HG03460 (cell line): ENCODE results near the gene MXI1.

Experiments
- ATAC-seq: cut with Tn5 transposase; IDR thresholded peaks from one replicate; pipeline ENCODE4 v1.9.1; 2021; ENCODE audit not compliant: unreplicated experiment

The MXI1 gene

DNA sequence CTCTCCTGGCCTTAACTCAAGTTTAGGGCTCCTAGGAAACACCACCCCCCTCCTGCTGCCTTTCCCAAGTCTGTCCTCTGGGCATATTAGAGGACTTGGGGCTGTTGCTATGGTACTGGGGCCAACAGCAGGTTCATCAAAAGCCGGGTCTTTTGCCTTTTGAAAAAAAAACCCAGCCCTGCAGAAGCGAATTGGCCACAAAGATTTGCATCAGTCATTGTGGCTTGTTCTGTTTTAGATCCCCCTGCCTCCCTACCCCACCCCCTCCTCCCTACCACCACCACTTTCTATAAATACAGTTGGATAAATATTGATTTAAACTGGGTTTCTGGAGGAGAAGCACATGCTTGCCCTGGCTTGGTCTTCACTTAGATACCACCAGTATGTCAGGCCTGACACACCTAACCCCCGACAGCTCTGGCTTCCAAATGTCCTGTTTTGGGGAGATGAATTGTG is 7.0 kb downstream of the MXI1 start:
- peak; percentile 25 for ATAC-seq

DNA sequence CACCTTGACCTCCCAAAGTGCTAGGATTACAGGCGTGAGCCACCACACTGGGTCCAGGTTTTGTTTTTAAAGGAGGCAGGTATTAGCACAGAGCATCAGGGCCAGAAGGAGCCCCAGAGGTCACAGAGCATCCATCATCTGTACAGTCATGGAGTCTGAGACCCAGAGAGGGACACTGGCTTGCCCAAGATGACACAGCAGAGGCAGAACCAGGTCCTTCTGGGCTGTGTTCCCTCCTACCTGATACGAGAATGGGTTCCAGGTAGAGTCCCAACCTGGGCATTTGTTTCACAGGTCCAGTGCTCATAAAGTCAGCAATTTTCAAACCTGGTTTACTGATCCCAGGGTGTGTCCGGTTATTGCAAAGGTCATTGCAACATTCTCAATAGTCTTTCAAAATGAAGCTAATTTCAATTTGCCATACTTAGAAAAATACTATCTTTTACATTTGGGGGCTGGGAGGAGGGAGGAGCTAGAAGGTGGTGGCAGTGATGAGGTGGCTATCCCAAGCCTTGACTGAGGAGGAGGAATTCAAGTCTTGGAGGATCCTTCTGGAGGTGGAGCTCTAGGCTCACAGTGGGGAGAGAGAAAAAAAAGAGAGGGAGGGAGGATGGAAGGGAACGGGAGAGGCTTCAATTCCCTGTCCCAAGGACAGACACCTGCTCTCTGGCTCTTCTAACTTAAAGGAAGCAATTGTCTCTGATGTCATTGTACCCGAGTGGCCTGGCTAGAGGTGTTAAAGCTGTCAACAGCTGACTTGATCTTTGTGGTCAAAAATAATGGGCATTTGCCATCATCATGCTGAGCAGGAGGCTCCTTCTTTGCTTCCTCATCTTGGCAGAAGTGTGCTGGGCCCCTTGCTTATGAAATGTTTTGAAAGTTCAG is 8.1 kb downstream of the MXI1 start:
- no peak for ATAC-seq

DNA sequence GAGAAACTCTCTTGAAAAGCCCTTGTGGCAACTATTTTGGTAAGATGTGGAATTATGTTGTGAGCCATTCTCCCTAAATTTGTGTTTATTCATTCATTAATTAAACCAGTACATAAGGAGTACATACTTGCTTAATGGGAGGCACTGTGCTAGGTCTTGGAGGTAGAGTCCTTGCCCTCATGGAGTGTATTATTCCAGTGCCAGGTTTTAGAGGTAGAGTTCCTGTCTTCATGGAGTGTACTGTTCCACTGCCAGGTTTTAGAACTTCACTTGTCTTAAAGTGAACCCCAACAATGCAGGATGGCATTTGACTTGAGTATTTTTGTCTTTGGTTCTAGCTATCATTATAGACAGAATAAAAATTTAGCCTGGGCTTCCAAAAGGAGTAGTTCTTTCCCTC is 8.8 kb downstream of the MXI1 start:
- no peak for ATAC-seq

DNA sequence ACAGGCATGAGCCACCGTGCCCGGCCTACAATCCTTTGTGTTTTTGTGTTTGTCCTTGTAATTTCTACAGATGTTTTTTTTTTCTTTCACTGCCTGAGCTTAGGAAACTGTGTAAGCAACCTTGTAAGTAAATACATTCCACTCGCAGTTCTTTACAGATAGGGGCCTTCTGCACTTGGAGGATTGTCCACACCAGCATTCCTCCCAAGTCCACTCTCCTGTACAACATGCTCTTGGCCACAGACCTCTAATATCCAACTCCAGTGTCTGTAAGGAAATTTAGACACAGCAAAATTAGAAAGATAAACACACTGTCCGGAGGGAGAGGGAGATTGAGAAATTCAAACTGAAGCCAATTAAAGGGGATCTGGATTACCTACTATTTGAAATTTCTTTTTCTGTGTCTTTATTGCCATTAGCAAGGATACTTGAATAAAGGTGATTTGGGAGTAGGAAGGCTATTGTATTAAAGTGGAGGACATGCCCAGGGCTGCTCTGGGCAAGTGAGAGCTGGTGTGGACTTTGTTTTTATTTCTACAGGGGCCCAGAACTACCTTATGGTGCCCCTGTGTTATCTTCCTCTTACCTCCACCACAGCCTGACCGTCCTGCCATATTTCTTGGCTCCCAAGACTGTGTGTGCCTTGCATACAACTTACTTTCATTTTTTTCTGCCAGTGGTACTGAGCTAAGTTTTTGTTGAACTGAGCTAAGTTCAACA is 9.7 kb downstream of the MXI1 start:
- no peak for ATAC-seq

DNA sequence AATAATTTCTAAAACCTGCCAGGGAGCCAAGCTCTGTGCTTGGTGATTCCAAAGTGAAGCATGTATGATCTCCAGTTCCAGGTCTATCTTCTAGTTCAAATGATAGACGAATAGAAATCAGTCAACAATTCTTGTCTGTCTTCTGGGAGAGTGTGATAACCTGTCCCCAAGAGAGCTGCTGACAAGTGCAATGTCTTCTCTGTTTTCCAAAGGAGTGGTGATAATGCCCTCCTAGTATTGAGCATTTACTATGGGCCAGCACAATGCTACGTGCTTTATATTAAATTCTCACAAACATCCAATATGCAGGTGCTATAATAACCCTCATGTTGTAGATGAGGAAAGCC is 10.2 kb downstream of the MXI1 start:
- ATAC-seq: no peak

DNA sequence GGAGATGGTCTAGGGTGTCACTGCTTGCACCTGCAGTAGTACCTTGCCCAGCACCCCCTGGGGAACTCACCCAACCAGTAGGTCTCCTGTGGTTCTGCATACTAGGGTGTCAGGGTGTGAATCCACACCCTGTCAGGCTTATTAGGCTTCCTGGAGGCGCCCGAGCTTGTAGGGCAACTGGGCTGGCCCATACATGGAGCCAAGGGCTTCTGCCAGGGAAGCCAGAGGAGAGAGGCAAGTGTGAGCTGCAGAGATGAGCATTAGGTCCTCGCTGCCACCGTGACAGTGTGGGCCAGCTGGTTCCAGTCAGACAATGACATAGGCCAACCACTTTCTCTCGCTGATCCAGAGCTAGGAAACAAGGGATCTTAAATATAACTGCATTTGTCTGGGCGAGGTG is 11.2 kb downstream of the MXI1 start:
- no peak for ATAC-seq

DNA sequence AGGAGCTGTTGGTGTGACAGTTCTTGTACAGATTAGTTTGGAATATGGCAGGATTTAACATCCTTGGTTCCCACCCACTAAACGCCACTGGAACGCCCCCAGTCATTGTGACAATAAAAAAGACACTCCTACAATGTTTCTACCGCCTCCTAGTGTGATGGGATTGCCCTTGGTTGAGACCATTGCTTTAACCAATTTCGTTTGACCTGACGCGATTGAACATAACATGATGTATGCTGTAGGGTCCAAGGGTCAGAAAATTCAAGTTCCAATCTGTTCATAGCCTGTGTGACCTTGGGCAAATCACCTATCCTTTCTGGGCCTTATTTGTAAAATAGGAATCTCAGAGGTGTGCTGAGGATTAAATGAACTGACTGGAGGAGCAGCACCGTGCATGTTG is 12.5 kb downstream of the MXI1 start:
- no peak for ATAC-seq

DNA sequence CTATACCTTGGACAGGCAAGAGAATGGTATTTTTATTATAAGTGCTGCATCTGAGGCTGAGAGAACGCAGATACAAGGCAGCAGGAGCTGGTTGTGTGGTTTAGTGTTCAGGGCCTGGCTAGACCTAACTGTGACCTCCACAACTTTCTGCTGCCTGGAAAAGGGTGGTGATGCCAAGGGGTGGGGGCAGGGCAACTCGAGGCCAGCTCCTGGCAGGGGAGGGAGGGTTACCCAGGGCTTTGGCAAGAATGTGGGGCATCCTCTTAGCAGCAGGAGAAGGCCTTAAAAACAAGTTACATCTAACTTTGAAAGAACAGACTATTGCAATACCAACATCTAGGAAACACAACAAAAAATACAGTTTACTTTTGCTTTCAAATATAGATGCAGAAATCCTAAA is 13.0 kb downstream of the MXI1 start:
- ATAC-seq: no peak

DNA sequence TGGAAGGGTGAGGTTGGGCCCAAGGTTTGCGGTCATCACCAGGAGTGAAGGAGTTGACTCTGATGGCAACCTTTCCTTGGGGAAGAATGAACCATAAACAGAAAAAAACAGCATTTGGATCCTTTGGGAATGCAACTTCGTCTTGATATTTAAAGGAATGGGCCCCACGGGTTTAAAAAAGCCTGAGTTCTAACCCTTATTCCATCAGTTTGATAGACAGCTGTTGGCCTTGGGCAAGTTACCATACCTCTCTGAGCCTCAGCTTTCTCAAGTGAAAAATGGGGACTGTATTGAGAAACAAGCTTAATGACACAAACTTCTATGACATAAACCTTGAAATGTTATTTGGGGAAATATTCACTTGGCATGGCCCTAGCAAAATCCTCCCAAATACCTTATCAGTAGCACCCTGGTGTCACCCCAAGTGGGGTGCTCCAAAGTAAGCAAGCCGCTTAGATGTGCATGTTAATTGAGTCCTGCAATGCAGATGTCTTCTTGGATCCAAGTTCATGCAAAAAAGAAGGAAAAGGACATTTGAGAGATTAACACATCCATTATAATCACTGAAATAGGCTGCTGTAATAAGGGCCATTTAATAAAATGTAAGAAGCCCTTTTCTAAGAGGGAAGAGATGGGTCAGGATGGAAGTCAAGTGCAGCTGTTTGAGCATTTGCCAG is 13.8 kb downstream of the MXI1 start:
- no peak for ATAC-seq

DNA sequence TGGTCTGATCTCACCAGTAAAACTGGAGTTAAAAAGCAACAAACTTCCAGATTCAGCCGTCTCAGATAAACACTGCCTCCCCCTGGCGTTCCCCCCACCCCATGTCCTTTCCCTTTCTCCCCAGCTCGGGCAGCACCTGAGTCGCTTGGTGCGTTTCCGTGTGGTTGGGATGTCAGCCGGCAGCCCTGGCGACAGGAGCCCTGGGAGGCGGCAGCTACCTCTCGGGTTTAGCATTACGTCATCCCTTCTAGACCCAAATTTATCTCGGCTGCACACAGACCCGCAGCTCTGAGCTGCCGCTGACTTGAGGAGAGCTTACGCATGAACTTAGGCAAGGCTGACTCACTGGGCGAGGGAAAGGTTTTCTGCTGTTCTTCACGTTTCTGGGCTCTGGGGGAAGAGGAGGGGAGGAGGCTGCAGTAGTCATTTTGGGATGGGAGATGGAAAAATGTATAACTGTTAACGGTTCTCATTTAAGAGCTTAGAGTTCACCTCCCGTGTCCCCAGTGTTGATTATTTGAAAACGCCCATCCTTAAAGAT is 14.4 kb downstream of the MXI1 start:
- peak; percentile 63 for ATAC-seq

DNA sequence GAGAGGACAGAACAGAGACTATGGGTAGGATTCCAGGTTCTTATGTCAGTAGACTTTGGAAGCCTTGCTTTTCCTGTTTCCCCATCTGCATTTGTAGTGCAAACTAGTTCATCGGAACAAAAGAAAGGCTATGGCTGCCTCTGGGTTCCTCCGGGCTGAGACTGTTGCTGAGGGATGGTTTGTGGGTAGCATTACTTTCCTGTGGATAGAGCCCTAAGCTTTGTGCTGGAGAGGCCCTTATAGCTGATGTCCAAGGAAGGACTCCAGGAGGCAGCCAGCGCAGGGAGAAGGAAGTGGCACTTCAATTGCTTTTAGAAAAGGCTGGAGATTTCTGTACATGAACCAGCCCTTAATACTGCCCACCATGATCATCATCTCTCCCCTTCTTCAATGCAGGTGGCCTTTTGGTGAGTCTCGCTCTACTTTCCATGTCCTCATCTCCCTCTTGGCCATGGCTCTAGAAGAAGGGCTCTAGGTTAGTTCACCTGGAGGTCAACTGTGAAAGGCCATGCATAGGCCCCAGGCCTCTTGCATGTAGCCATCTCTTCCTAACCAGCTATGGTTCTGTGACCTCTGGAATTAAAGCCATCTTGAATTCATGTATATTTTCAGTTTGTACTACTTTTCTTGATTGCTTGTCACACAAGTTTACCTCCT is 15.4 kb downstream of the MXI1 start:
- no peak for ATAC-seq

DNA sequence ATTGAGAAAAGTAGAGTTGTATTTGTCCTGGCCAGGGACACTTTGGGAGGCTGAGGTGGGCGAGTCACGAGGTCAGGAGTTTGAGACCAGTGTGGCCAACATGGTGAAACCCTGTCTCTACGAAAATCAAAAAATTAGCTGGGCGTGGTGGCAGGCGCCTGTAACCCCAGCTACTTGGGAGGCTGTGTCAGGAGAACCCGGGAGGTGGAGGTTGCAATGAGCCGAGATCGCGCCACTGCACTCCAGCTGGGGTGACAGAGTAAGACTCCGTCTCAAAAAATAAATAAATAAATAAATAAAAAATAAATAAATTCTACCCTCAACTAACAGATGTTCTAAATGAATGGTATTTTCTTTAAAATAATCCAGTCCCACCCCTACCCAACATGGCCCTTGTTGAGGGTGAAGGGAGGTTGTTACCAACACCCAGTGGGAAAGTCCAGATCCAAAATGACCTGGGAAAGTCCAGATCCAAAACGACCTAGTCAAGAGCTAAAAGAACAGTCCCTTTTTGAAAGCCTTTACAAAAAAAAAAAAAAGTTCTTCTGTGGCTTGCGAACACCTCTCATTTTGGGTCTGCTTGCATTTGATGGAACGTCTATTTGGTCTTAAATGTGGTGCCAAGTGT is 16.0 kb downstream of the MXI1 start:
- no peak for ATAC-seq

DNA sequence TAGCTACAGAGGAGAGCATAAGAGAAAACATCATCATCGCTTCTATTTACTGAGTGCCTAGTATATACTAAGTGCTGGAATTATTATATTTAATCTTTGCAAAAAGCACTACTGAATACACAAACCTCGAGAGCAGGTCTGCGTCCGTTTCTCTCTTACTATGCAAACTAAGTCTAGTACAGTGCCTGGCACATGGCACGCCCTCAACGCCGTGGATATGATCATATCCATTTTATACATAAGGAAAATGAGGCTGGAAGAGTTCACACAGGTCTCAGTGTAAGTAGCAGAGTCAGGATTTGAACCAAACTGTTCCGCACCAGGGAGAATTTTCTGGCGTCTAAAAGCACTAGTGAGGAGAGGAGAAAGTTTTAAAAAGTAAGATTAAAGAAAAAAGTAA is 17.6 kb downstream of the MXI1 start:
- ATAC-seq: no peak

DNA sequence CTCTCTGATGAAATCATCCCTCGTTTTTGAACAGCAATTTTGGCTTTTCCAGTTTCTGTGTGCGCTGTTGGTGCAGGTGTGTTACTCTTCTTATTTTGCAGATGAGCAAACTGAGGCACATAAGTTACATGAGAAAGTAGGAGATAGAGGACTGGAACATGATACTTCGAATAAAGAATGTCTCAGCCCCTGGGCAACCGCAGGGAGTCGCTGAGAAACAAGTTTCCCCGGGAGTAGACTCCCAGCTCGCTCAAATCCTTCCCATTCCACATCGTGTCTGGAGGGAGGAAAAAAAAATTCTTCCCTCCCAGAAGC is 18.0 kb downstream of the MXI1 start:
- ATAC-seq: peak; percentile 2

DNA sequence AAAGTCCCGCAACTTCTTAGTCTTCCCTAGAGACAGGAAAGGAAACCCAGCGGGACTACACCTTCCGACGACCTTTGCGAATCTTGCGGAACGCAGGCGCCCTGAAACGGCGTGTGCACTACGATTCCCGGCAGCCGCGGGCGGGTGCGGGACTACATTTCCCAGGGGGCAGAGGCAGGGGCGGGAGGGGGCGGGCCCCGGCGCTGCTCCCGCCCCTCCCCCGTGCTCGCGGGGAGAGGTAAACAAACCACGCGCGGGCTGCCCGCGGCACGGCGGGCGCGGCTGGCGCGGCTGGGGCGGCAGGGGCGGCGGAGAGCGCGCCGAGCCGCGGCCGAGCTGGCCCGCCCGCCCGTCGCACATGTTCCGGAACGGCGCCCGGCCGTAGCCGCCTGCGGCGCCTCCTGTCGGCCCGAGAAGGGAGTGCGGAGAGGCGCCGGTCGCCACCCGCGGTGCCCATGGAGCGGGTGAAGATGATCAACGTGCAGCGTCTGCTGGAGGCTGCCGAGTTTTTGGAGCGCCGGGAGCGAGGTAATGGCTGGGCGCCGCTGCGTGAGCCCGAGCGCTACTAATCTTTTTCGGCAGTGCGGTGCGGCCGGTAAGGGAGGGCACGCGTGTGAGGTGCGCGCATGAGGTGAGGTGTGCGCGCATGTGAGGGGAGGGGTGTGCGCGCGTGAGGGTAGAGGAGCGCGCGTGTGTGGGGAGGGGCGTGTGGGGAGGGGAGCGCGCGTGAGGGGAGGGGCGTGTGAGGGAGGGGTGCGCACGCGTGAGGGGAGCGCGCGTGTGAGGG is 18.5 kb downstream of the MXI1 start:
- ATAC-seq: peak; percentile 68

DNA sequence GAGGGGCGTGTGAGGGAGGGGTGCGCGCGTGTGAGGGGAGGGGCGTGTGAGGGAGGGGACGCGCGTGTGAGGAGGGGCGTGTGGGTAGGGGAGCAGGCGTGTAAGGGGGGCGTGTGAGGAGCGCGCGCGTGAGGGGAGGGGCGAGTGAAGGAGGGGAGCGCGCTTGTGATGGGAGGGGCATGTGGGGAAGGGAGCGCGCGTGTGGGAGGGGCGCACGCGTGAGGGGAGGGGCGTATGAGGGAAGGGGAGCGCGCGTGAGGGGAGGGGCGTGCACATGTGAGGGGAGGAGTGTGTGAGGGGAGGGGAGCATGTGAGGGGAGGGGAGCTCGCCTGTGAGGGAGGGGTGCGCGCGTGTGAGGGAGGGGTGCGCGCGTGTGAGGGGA is 19.1 kb downstream of the MXI1 start:
- no peak for ATAC-seq

DNA sequence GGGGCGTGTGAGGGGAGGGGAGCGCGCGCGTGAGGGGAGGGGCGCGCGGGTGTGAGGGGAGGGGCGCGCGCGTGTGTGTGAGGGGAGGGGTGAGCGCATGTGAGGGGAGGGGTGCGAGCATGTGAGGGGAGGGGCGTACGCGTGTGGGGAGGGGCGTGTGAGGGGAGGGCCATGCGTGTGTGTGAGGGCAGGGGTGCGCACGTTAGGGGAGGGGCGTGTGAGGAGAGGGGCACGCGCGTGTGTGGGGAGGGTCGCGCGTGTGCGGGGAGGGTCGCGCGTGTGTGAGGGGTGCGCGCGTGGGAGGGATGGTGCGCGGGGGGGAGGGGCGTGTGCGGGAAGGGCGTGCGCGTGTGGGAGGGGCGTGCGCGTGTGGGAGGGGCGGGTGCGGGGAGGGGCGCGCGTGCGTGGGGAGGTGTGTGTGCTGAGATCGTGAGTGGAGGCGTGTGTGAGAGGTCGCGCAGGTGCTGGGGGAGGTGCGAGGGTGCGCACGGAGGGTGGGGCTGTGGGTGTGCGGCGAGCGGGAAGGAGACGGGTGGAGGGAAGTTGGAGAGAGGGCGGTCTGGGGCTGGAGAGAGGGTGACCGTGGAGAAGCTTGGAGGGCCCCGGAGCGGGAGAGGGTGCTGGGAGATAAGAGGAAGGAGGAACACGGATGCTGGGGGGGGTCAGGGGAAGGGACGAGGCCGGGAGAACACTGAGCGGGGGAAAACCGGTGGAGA is 19.7 kb downstream of the MXI1 start:
- no peak for ATAC-seq

DNA sequence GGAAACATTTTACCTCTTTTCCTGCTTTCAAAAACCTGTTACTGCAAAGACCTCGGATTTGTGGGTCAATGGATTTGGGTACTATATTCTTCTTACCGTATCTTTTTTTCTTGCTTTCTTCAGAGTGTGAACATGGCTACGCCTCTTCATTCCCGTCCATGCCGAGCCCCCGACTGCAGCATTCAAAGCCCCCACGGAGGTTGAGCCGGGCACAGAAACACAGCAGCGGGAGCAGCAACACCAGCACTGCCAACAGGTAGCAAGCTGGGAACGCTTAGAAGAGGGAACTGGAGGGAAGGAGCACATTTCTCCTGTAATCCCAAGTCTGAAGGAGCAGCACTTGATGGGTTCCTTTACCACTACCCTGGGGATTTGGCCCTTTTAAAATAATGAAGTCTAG is 20.7 kb downstream of the MXI1 start:
- ATAC-seq: no peak

DNA sequence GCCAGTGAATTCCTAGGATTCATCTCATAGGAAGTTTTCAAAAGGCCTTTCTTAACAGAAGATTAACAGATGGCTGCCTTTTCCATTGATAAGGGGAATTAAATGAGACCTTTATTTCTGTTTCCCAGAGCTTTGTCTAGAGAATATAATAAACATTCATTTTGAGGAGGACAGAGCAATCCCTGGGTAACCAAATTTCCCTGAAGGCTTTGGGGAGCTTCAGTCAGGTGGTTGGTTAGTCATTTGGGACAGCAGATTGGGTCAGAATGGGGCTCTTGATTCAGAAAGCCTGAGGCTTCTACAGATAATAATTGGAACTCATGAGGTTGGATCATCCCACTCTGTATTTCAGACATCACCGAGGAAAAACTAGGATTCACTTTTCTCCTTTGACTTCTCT is 21.8 kb downstream of the MXI1 start:
- no peak for ATAC-seq
